ENCODE data around the gene ARHGAP8. TPM values are rescaled to one million over a fixed set of nuclear protein-coding genes. Genes with fewer than 3 reads are reported as not detected.
A peak's percentile ranks its signal among the peaks of the same experiment; 100 is the strongest.

ARHGAP8 gene
- total and polyA plus RNA-seq, 2 experiments from 2014 or later: 62.8 to 64.9 TPM

- Histone ChIP-seq H3K9me2 (ENCODE audit: insufficient read depth) (no peaks in the 10 kb centered on the region), H3K79me2 (replicated peaks; ENCODE audit: insufficient read depth) (no peaks in the 10 kb centered on the region), H3K27ac (ENCODE audit: low read depth) (no peak overlapping the region), H3K4me2 (0 out of 2 replicates have a peak overlapping the region, but pooled peaks have one; percentile 40), H4K20me1 (replicated peaks; ENCODE audit: insufficient read depth) (no peaks in the 10 kb centered on the region; the same call in 1 of the 2 replicates), H3K4me3 (no peak overlapping the region), H3F3A (replicated peaks; ENCODE audit: low read depth) (no peaks in the 10 kb centered on the region), H3K36me3 (ENCODE audit: insufficient read depth) (no peaks in the 10 kb centered on the region), H2AFZ (no peak overlapping the region), H3K4me1 (ENCODE audit: insufficient read depth) (peaks cover 6% of the 10 kb centered on the region), H3K27me3 (ENCODE audit: insufficient read depth) (no peaks in the 10 kb centered on the region)
- Mint-ChIP-seq H3K36me3 (ENCODE audit: low read depth) (peaks cover 20% of the 10 kb centered on the region), H3K27ac (no peak overlapping the region), H3K9me3 (no peaks in the 10 kb centered on the region), H3K4me1 (peaks cover 9% of the 10 kb centered on the region), H3K27me3 (ENCODE audit: insufficient read depth, low read depth, poor library complexity) (peaks cover 9% of the 10 kb centered on the region), H3K4me3 (no peak overlapping the region)
- no peak for TF ChIP-seq ETS1 (IDR thresholded peaks at IDR 0.05)
- no peak for TF ChIP-seq JUNB (IDR thresholded peaks at IDR 0.05; ENCODE audit: unreplicated experiment)
- TF ChIP-seq POLR2AphosphoS5 (IDR thresholded peaks at IDR 0.05; ENCODE audit: low read depth): peak; percentile 29; the same call in 1 of the 2 replicates
- TF ChIP-seq NANOG (IDR thresholded peaks at IDR 0.05; ENCODE audit: borderline replicate concordance): no peak
- no peak for TF ChIP-seq CTCF (conservative IDR thresholded peaks at IDR 0.05; ENCODE audit: low read depth in 2 of 2)
- TF ChIP-seq ZNF114 (CRISPR knock-in tag; IDR thresholded peaks at IDR 0.05): no peak
- ATAC-seq (peak; percentile 74), DNase-seq (ENCODE audit: low spot score) (peak; percentile 56)
These were observed 136.3 kb downstream of the ARHGAP8 start for GRCh38 chr22:44888491-44889254.

- H3K27ac Mint-ChIP-seq: no peak overlapping the region
- Histone ChIP-seq H2AFZ (no peak overlapping the region), H3F3A (replicated peaks; ENCODE audit: low read depth) (no peaks in the 10 kb centered on the region), H3K27me3 (ENCODE audit: insufficient read depth) (no peaks in the 10 kb centered on the region), H3K79me2 (replicated peaks; ENCODE audit: insufficient read depth) (no peaks in the 10 kb centered on the region), H3K4me3 (no peak overlapping the region), H3K4me1 (ENCODE audit: insufficient read depth) (peaks cover 6% of the 10 kb centered on the region), H4K20me1 (replicated peaks; ENCODE audit: insufficient read depth) (no peaks in the 10 kb centered on the region; the same call in none of the 2 replicates), H3K4me2 (no peak overlapping the region), H3K9me2 (ENCODE audit: insufficient read depth) (no peaks in the 10 kb centered on the region), H3K36me3 (ENCODE audit: insufficient read depth) (no peaks in the 10 kb centered on the region), H3K27ac (ENCODE audit: low read depth) (no peak overlapping the region)
- H3K4me1 Mint-ChIP-seq: peaks cover 14% of the 10 kb centered on the region
- DNase-seq (ENCODE audit: low spot score): peak; percentile 52
- peak; percentile 24 for ATAC-seq
- no peaks in the 10 kb centered on the region for H3K9me3 Mint-ChIP-seq
- TF ChIP-seq CTCF (conservative IDR thresholded peaks at IDR 0.05; ENCODE audit: low read depth in 2 of 2): peak; percentile 19 to 60; a peak in 3 of 4 replicates
- no peak for TF ChIP-seq ZNF114 (CRISPR knock-in tag; IDR thresholded peaks at IDR 0.05)
- peaks cover 23% of the 10 kb centered on the region for H3K36me3 Mint-ChIP-seq (ENCODE audit: low read depth)
- H3K4me3 Mint-ChIP-seq: no peak overlapping the region
- H3K27me3 Mint-ChIP-seq (ENCODE audit: insufficient read depth, low read depth, poor library complexity): peaks cover 10% of the 10 kb centered on the region
These were observed 137.0 kb downstream of the ARHGAP8 start for GRCh38 chr22:44889255-44889878.
